Measurements from ENCODE around the gene MELTF. TPM values are rescaled to one million over a fixed set of nuclear protein-coding genes. Genes with fewer than 3 reads are reported as not detected.

The MELTF gene
- total and polyA plus RNA-seq, 9 of the 15 experiments (the other 6 are each of a cell fraction or from before 2014, with no cell fraction given): 0.35 to 10.5 (median 4.5) TPM

GRCh38 chr3:196968233-196969133, 61.1 kb downstream of the MELTF start, which contains the start of gene PIGZ (continued):
- TF ChIP-seq THAP12 (CRISPR knock-in tag; IDR thresholded peaks at IDR 0.05) (peak; percentile 12; the same call in 1 of the 2 replicates), CBX3 (IDR thresholded peaks at IDR 0.05; ENCODE audit: borderline replicate concordance in 1 of 2, low read length in 2 of 2) (no peak), ZC3H4 (CRISPR knock-in tag; IDR thresholded peaks at IDR 0.05; ENCODE audit: borderline replicate concordance) (no peak), CTBP1 (IDR thresholded peaks at IDR 0.05; ENCODE audit: borderline replicate concordance) (peak; percentile 74; the same call in 1 of the 2 replicates), CSDE1 (IDR thresholded peaks at IDR 0.05) (no peak), TBP (optimal IDR thresholded peaks at IDR 0.05; ENCODE audit: low read depth, low read length) (peak; percentile 8), MAFF (IDR thresholded peaks at IDR 0.05; ENCODE audit: low read length) (no peak), GATAD2B (IDR thresholded peaks at IDR 0.05; ENCODE audit: borderline replicate concordance) (peak; percentile 72), ZNF77 (CRISPR knock-in tag; IDR thresholded peaks at IDR 0.05) (no peak), HBP1 (CRISPR knock-in tag; IDR thresholded peaks at IDR 0.05) (no peak), ZNF780A (CRISPR knock-in tag; IDR thresholded peaks at IDR 0.05) (no peak), PHB (CRISPR knock-in tag; IDR thresholded peaks at IDR 0.05) (peak; percentile 24; the same call in 1 of the 2 replicates), ZBTB2 (IDR thresholded peaks at IDR 0.05) (no peak), HNRNPH1 (optimal IDR thresholded peaks at IDR 0.05; ENCODE audit: low read depth, low read length) (no peak), KDM4B (IDR thresholded peaks at IDR 0.05; ENCODE audit: borderline replicate concordance in 2 of 2, low read depth in 1 of 2) (peak in 1 of 2 experiments; percentile 61; a peak in 1 of 4 replicates), ETS1 (conservative IDR thresholded peaks at IDR 0.05; ENCODE audit: control insufficient read depth, low read depth, low read length) (no peak), ZBTB17 (CRISPR knock-in tag; IDR thresholded peaks at IDR 0.05) (no peak), XRCC3 (IDR thresholded peaks at IDR 0.05) (no peak), C11orf30 (IDR thresholded peaks at IDR 0.05; ENCODE audit: low read depth) (no peak), KDM5B (IDR thresholded peaks at IDR 0.05; ENCODE audit: insufficient replicate concordance, low read depth, low read length) (peak; percentile 27)

Measured in K562 (cell line).